Upper lobe of left lung (tissue), 6 donors: ENCODE results near the gene ZNF407. TPM values are rescaled to one million over a fixed set of nuclear protein-coding genes. Genes with fewer than 3 reads are reported as not detected.

Experiments
- ATAC-seq, 2 donors: fragments of 200-7000 bp; cut with Tn5 transposase; one replicate each; pipeline ENCODE4 v1.9.1; 2022; ENCODE audit warnings: mild to moderate bottlenecking in 2 of 2, moderate library complexity in 2 of 2; ENCODE audit not compliant: low FRiP score in 2 of 2
- DNase-seq, 2 donors: peaks; one replicate each; pipeline ENCODE4 v3.0.0-alpha.2; 2019 to 2020
- H3K27ac ChIP-seq, 4 donors: fragments of 200-600 bp; sonication (generic); one replicate each; pipeline ENCODE4 v1.5.1; 2016 to 2019
- H3K27me3 ChIP-seq, 4 donors: fragments of 200-600 bp; sonication (generic); one replicate each; pipeline ENCODE4 v1.5.1; 2017 to 2019
- H3K36me3 ChIP-seq, 4 donors: fragments of 200-600 bp; sonication (generic); one replicate each; pipeline ENCODE4 v1.5.1; 2016 to 2019
- H3K4me1 ChIP-seq, 4 donors: fragments of 200-600 bp; sonication (generic); one replicate each; pipeline ENCODE4 v1.5.1; 2018 to 2019
- H3K4me3 ChIP-seq, 4 donors: fragments of 200-600 bp; sonication (generic); one replicate each; pipeline ENCODE4 v1.5.1; 2017 to 2019; ENCODE audit warnings: mild to moderate bottlenecking in 2 of 4, moderate library complexity in 1 of 4
- H3K9me3 ChIP-seq, 4 donors: fragments of 200-600 bp; sonication (generic); one replicate each; pipeline ENCODE4 v1.5.1; 2018 to 2019
- EP300 ChIP-seq, 4 donors: sonication (generic); formaldehyde crosslinking; IDR thresholded peaks; one replicate each; pipeline ENCODE4 v1.5.1; 2017; ENCODE audit warnings: antibody characterized with exemption in 4 of 4, control low read depth in 2 of 4
- POLR2A ChIP-seq, 4 donors: fragments of 450-650 bp; IDR thresholded peaks; one replicate each; pipeline ENCODE4 v1.5.1; 2016 to 2017; ENCODE audit warnings: antibody characterized with exemption in 4 of 4, mild to moderate bottlenecking in 2 of 4
- POLR2AphosphoS5 ChIP-seq, 2 donors: sonication (generic); formaldehyde crosslinking; IDR thresholded peaks; one replicate each; pipeline ENCODE4 v1.5.1; 2017; ENCODE audit warnings: antibody characterized with exemption in 2 of 2
- WGBS, 2 donors: methylation state at CpG; one replicate each; pipeline ENCODE4 v1.1.5; 2017 to 2018; 5-methylcytosine and 5-hydroxymethylcytosine counted together
- total RNA-seq, 6 donors: library from RNA; depleted of rRNA in 4 of 6; stranded (reverse); fragments of >200 nt in 4 of 6; gene quantifications; one replicate each; pipeline versions ENCODE4 v1.1.0 to v1.2.1, GENCODE V29; 2016 to 2021
- TF ChIP-seq, protein P1 (sequence below), 6 experiments: fragments of 450-650 bp in 4 of 6; fragments of 200-600 bp in 2 of 6; sonication (generic) in 2 of 6; IDR thresholded peaks; one replicate each; pipeline ENCODE4 v1.5.1; 2016 to 2019; ENCODE audit warnings: antibody characterized with exemption in 6 of 6
- donor health status: DM: no; HTN: no; CAD: no; lungs with moderate emphysema.
- donor health status: DM: no; HTN: yes; CAD: no; lungs with severe emphysema.

Gene ZNF407
- total RNA-seq, 6 donors from 2014 or later, result 12.2 to 77.5 (median 17.1) TPM

DNA sequence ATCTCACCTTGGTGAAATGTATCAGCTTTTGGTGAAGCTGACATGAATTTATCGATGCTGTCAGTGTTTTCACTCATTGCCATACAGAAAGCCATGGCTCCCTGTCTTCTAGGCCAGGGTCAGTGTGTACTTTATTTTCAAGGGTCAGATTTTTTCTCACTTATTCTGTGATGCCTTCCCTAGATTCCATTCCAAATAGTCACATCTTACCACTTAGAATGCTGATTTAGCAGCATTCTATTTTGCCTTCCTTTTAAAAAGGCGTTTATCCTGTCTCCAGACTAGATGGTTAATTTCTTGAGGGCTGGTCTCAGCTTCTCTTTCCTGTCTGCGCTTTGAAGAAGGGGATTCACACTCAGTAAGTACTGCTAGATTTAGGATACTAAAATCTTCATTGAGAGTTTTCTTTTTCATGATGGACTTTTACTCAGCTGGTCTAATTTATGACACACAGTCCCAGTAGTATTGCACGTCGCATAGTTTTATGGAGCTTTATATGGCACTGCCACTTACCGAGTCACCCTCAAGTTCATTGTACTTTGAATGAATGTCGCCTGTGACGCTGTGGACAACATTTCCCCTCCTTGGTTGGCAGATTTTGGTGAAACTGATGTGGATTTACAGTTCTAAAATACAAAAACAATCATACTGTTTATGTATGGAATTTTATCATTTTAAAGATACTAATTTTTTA is 194.0 kb downstream of the ZNF407 start:
- no peak overlapping the region for H3K27ac ChIP-seq
- TF ChIP-seq EP300 (IDR thresholded peaks at IDR 0.05), result no peak
- TF ChIP-seq, protein P1, sequence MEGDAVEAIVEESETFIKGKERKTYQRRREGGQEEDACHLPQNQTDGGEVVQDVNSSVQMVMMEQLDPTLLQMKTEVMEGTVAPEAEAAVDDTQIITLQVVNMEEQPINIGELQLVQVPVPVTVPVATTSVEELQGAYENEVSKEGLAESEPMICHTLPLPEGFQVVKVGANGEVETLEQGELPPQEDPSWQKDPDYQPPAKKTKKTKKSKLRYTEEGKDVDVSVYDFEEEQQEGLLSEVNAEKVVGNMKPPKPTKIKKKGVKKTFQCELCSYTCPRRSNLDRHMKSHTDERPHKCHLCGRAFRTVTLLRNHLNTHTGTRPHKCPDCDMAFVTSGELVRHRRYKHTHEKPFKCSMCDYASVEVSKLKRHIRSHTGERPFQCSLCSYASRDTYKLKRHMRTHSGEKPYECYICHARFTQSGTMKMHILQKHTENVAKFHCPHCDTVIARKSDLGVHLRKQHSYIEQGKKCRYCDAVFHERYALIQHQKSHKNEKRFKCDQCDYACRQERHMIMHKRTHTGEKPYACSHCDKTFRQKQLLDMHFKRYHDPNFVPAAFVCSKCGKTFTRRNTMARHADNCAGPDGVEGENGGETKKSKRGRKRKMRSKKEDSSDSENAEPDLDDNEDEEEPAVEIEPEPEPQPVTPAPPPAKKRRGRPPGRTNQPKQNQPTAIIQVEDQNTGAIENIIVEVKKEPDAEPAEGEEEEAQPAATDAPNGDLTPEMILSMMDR (IDR thresholded peaks at IDR 0.05), result no peak
- TF ChIP-seq POLR2A (IDR thresholded peaks at IDR 0.05), result no peak
- TF ChIP-seq POLR2AphosphoS5 (IDR thresholded peaks at IDR 0.05), result no peak
- H3K9me3 ChIP-seq, result no peaks in the 10 kb centered on the region
- DNase-seq (no peak), ATAC-seq (no peak)
- no peak overlapping the region for H3K4me3 ChIP-seq
- H3K4me1 ChIP-seq, result peaks cover 0 to under 1% (median under 1%) of the 10 kb centered on the region in 4 donors
- no peaks in the 10 kb centered on the region for H3K36me3 ChIP-seq
- H3K27me3 ChIP-seq, result no peaks in the 10 kb centered on the region
- WGBS, 2 donors, result 92 to 98% methylated on average over 8 of the region's 8 CpGs

GRCh38 chr18:74793746-74794145 is 196.1 kb downstream of the ZNF407 start:
- Histone ChIP-seq H3K9me3 (no peaks in the 10 kb centered on the region), H3K4me1 (peaks cover 0 to 6% (median 2%) of the 10 kb centered on the region in 4 donors), H3K4me3 (no peak overlapping the region), H3K36me3 (no peaks in the 10 kb centered on the region), H3K27ac (no peak overlapping the region), H3K27me3 (no peaks in the 10 kb centered on the region)
- no peak for TF ChIP-seq EP300 (IDR thresholded peaks at IDR 0.05)
- TF ChIP-seq, protein P1 (IDR thresholded peaks at IDR 0.05), result no peak
- no peak for TF ChIP-seq POLR2A (IDR thresholded peaks at IDR 0.05)
- no peak for TF ChIP-seq POLR2AphosphoS5 (IDR thresholded peaks at IDR 0.05)
- ATAC-seq, result no peak
- no peak for DNase-seq
- WGBS, 2 donors, result 76 to 78% methylated on average over 9 of the region's 9 CpGs

GRCh38 chr18:74795751-74796150 is 198.1 kb downstream of the ZNF407 start:
- Histone ChIP-seq H3K27me3 (no peaks in the 10 kb centered on the region), H3K4me3 (no peak overlapping the region), H3K36me3 (no peaks in the 10 kb centered on the region), H3K4me1 (peaks cover 0 to 6% (median 2%) of the 10 kb centered on the region in 4 donors), H3K27ac (no peak overlapping the region), H3K9me3 (no peaks in the 10 kb centered on the region)
- ATAC-seq (no peak), DNase-seq (peak in 1 of 2 donors; percentile 30)
- TF ChIP-seq EP300 (IDR thresholded peaks at IDR 0.05) (no peak), POLR2A (IDR thresholded peaks at IDR 0.05) (no peak), POLR2AphosphoS5 (IDR thresholded peaks at IDR 0.05) (no peak)
- TF ChIP-seq, protein P1 (IDR thresholded peaks at IDR 0.05), result no peak
- WGBS, 2 donors, result 95 to 99% methylated on average over 9 of the region's 9 CpGs

- Histone ChIP-seq H3K9me3 (no peaks in the 10 kb centered on the region), H3K36me3 (no peaks in the 10 kb centered on the region), H3K27me3 (no peaks in the 10 kb centered on the region), H3K27ac (no peak overlapping the region), H3K4me3 (no peak overlapping the region), H3K4me1 (peaks cover 0 to 6% (median 2%) of the 10 kb centered on the region in 4 donors)
- no peak for DNase-seq
- TF ChIP-seq, protein P1 (IDR thresholded peaks at IDR 0.05), result no peak
- TF ChIP-seq EP300 (IDR thresholded peaks at IDR 0.05) (no peak), POLR2A (IDR thresholded peaks at IDR 0.05) (no peak), POLR2AphosphoS5 (IDR thresholded peaks at IDR 0.05) (no peak)
- 92 to 94% methylated on average over 4 of the region's 4 CpGs for WGBS, 2 donors
- ATAC-seq, result no peak
Measured at GRCh38 chr18:74796211-74796610, 198.5 kb downstream of the ZNF407 start.
